HG02798 (cell line): ENCODE measurements around the gene FRAS1.
"Not testable (repeated sequence)": the region's sequence is repeated elsewhere in the genome, so short reads cannot be mapped to it uniquely, and the experiment has no call there.

Experiments
- ATAC-seq: cut with Tn5 transposase; IDR thresholded peaks from one replicate; pipeline ENCODE4 v1.9.1; 2021; ENCODE audit warnings: mild to moderate bottlenecking; ENCODE audit not compliant: unreplicated experiment, poor library complexity

FRAS1 gene

GRCh38 chr4:78057135-78057599 lies at the start of gene FRAS1:
Gene FRAS1, plus strand, starts transcription at chr4:78057323. Its CDS starts 687 bp downstream, at chr4:78058010.
- peak; percentile 21 for ATAC-seq

GRCh38 chr4:78011003-78011402 lies 46.1 kb upstream of the FRAS1 start:
- ATAC-seq: not testable (repeated sequence)

GRCh38 chr4:78014889-78015886 lies 41.9 kb upstream of the FRAS1 start:
- ATAC-seq: no peak

GRCh38 chr4:78018271-78019049 lies 38.7 kb upstream of the FRAS1 start:
- ATAC-seq: no peak

- ATAC-seq: no peak
Observed at GRCh38 chr4:78019414-78019813, 37.7 kb upstream of the FRAS1 start.

GRCh38 chr4:78020677-78021076 lies 36.4 kb upstream of the FRAS1 start:
- ATAC-seq: no peak

GRCh38 chr4:78022517-78022916 lies 34.6 kb upstream of the FRAS1 start:
- no peak for ATAC-seq

GRCh38 chr4:78024085-78024484 lies 33.0 kb upstream of the FRAS1 start:
- no peak for ATAC-seq

GRCh38 chr4:78024576-78025091 lies 32.5 kb upstream of the FRAS1 start:
- no peak for ATAC-seq

- ATAC-seq: no peak
Observed at GRCh38 chr4:78031417-78031950, 25.6 kb upstream of the FRAS1 start.

GRCh38 chr4:78032446-78032845 lies 24.7 kb upstream of the FRAS1 start:
- no peak for ATAC-seq

- no peak for ATAC-seq
Observed at GRCh38 chr4:78032929-78033328, 24.2 kb upstream of the FRAS1 start.

GRCh38 chr4:78033861-78034260 lies 23.3 kb upstream of the FRAS1 start:
- no peak for ATAC-seq

- ATAC-seq: no peak
Observed at GRCh38 chr4:78038704-78039103, 18.4 kb upstream of the FRAS1 start.

GRCh38 chr4:78039678-78040077 lies 17.4 kb upstream of the FRAS1 start:
- no peak for ATAC-seq

GRCh38 chr4:78040431-78040830 lies 16.7 kb upstream of the FRAS1 start:
- ATAC-seq: no peak

- ATAC-seq: no peak
Observed at GRCh38 chr4:78047366-78047765, 9.8 kb upstream of the FRAS1 start.

GRCh38 chr4:78056265-78057129 lies 626 bp upstream of the FRAS1 start:
- ATAC-seq: peak; percentile 55
